Mesenchymal stem cell (in vitro differentiated cells and primary cell): Measurements from ENCODE around the gene KASH5. TPM values are rescaled to one million over a fixed set of nuclear protein-coding genes. Genes with fewer than 3 reads are reported as not detected.

Source experiments
- DNase-seq: peaks from one replicate; pipeline ENCODE4 v3.0.0-alpha.2; 2013
- H2AFZ ChIP-seq: one replicate; pipeline ENCODE4 v1.6.1; 2013; ENCODE audit warnings: low read depth, mild to moderate bottlenecking, control low read depth, inconsistent platforms, low read length, moderate library complexity
- H2AK5ac ChIP-seq: 2 replicates; pipeline ENCODE4 v1.6.1; 2013; ENCODE audit warnings: low read length, moderate library complexity, mild to moderate bottlenecking, inconsistent platforms; ENCODE audit not compliant: severe bottlenecking
- H2BK120ac ChIP-seq: one replicate; pipeline ENCODE4 v1.6.1; 2013; ENCODE audit warnings: low read depth, mild to moderate bottlenecking, inconsistent platforms, low read length, moderate library complexity
- H2BK12ac ChIP-seq, 2 experiments: one replicate each; pipeline ENCODE4 v1.6.1; 2013; ENCODE audit warnings: inconsistent platforms in 2 of 2, low read length in 2 of 2, mild to moderate bottlenecking in 2 of 2, moderate library complexity in 2 of 2, control low read depth in 1 of 2
- H2BK15ac ChIP-seq: one replicate; pipeline ENCODE4 v1.6.1; 2013; ENCODE audit warnings: mild to moderate bottlenecking, low read depth, inconsistent platforms; ENCODE audit not compliant: poor library complexity, severe bottlenecking
- H2BK5ac ChIP-seq: 2 replicates; pipeline ENCODE4 v1.6.1; 2013; ENCODE audit warnings: low read depth, mild to moderate bottlenecking, low read length, control low read depth, inconsistent platforms; ENCODE audit not compliant: poor library complexity, severe bottlenecking
- H3K14ac ChIP-seq, 2 experiments: one replicate each; pipeline ENCODE4 v1.6.1; 2013; ENCODE audit warnings: inconsistent platforms in 2 of 2, low read length in 2 of 2, control low read depth in 1 of 2, mild to moderate bottlenecking in 1 of 2, moderate library complexity in 1 of 2
- H3K18ac ChIP-seq, 2 experiments: one replicate each; pipeline ENCODE4 v1.6.1; 2013; ENCODE audit warnings: inconsistent platforms in 2 of 2, low read length in 2 of 2, control low read depth in 1 of 2, low read depth in 1 of 2, mild to moderate bottlenecking in 1 of 2
- H3K23ac ChIP-seq, 2 experiments: one replicate each; pipeline ENCODE4 v1.6.1; 2013; ENCODE audit warnings: inconsistent platforms in 2 of 2, low read length in 2 of 2, mild to moderate bottlenecking in 2 of 2, moderate library complexity in 2 of 2, control low read depth in 1 of 2
- H3K27ac ChIP-seq: 2 replicates; pipeline ENCODE4 v1.5.1; 2013; ENCODE audit warnings: mild to moderate bottlenecking, moderate library complexity, low read length, control low read depth, inconsistent platforms; ENCODE audit not compliant: poor library complexity, severe bottlenecking
- H3K27me3 ChIP-seq, 2 experiments: 2 replicates each; pipeline versions ENCODE4 v1.6.1 to v1.7.0; 2013; ENCODE audit warnings: low read length in 2 of 2, mild to moderate bottlenecking in 2 of 2, moderate library complexity in 2 of 2, control low read depth in 1 of 2, inconsistent platforms in 1 of 2; ENCODE audit not compliant: control insufficient read depth in 1 of 2, insufficient read depth in 1 of 2
- H3K36me3 ChIP-seq, 2 experiments: 2 replicates each; pipeline versions ENCODE4 v1.6.1 to v1.7.0; 2013; ENCODE audit warnings: low read length in 2 of 2, control low read depth in 1 of 2, inconsistent platforms in 1 of 2, low read depth in 1 of 2, mild to moderate bottlenecking in 1 of 2; ENCODE audit not compliant: insufficient read depth in 2 of 2, control insufficient read depth in 1 of 2
- H3K4ac ChIP-seq, 2 experiments: one replicate each; pipeline ENCODE4 v1.6.1; 2013; ENCODE audit warnings: inconsistent platforms in 2 of 2, low read length in 2 of 2, mild to moderate bottlenecking in 2 of 2, moderate library complexity in 2 of 2, control low read depth in 1 of 2, low read depth in 1 of 2
- H3K4me1 ChIP-seq: 2 replicates; pipeline ENCODE4 v1.6.1; 2013; ENCODE audit warnings: low read depth, low read length, control low read depth; ENCODE audit not compliant: control insufficient read depth, insufficient read depth
- H3K4me2 ChIP-seq: 2 replicates; pipeline ENCODE4 v1.6.1; 2013; ENCODE audit warnings: low read length, mild to moderate bottlenecking, inconsistent platforms; ENCODE audit not compliant: poor library complexity, severe bottlenecking
- H3K4me3 ChIP-seq, 2 experiments: 2 replicates each; pipeline versions ENCODE4 v1.5.1 to v1.7.0; 2013; ENCODE audit warnings: low read length in 2 of 2, mild to moderate bottlenecking in 2 of 2, control low read depth in 1 of 2, low read depth in 1 of 2; ENCODE audit not compliant: insufficient read depth in 1 of 2
- H3K79me1 ChIP-seq: replicated peaks from 2 replicates; pipeline ENCODE4 v1.6.1; 2013; ENCODE audit warnings: mild to moderate bottlenecking, control low read depth, low read length, inconsistent platforms; ENCODE audit not compliant: poor library complexity, severe bottlenecking
- H3K9ac ChIP-seq: 2 replicates; pipeline ENCODE4 v1.7.0; 2013; ENCODE audit warnings: mild to moderate bottlenecking, low read length, moderate library complexity
- H3K9me3 ChIP-seq: 2 replicates; pipeline ENCODE4 v1.7.0; 2013; ENCODE audit warnings: mild to moderate bottlenecking, low read length; ENCODE audit not compliant: control insufficient read depth
- H4K8ac ChIP-seq: one replicate; pipeline ENCODE4 v1.6.1; 2013; ENCODE audit warnings: inconsistent platforms, mild to moderate bottlenecking, low read length, moderate library complexity
- H4K91ac ChIP-seq: one replicate; pipeline ENCODE4 v1.6.1; 2013; ENCODE audit warnings: mild to moderate bottlenecking, low read length, inconsistent platforms
- WGBS: methylation state at CpG from one replicate; pipeline ENCODE4 v1.1.7; 2013; ENCODE audit warnings: mixed read lengths; 5-methylcytosine and 5-hydroxymethylcytosine counted together
- polyA plus RNA-seq, 2 experiments: library from polyadenylated mRNA; stranded (reverse); fragments of 200-250 nt; gene quantifications; one replicate each; pipeline ENCODE4 v1.2.3, GENCODE V29; 2013

KASH5 gene
- polyA plus RNA-seq (2013, experiment 1 of 2): not detected
- polyA plus RNA-seq (2013, experiment 2 of 2): not detected

GRCh38 chr19:49387936-49388372, at the start of gene KASH5:
TSS of gene KASH5 (plus strand) at chr19:49388249. CDS start at chr19:49390884, 2,635 bp downstream.
- H3K79me1 ChIP-seq: no peaks in the 10 kb centered on the region
- no peaks in the 10 kb centered on the region for H3K36me3 ChIP-seq
- no peak within 1 kb of the TSS for H3K4me2 ChIP-seq

GRCh38 chr19:49338691-49339300, 49.3 kb upstream of the KASH5 start:
- no peaks in the 10 kb centered on the region for H3K9me3 ChIP-seq
- H3K4ac ChIP-seq: no peak overlapping the region
- H3K14ac ChIP-seq: no peak overlapping the region
- H3K23ac ChIP-seq: no peak overlapping the region
- peaks cover 3% of the 10 kb centered on the region for H3K4me1 ChIP-seq
- H4K8ac ChIP-seq: no peak overlapping the region
- H2BK120ac ChIP-seq: no peak overlapping the region
- WGBS: 28% methylated on average over 26 of the region's 30 CpGs
- H2BK15ac ChIP-seq: no peak overlapping the region
- H2BK5ac ChIP-seq: no peak overlapping the region
- no peak overlapping the region for H2AK5ac ChIP-seq
- no peak overlapping the region for H2AFZ ChIP-seq
- H3K18ac ChIP-seq: peak overlapping the region in 1 of 2 experiments; percentile 34
- H2BK12ac ChIP-seq: no peak overlapping the region
- peaks cover 0 to 13% of the 10 kb centered on the region in 2 experiments for H3K27me3 ChIP-seq
- no peak overlapping the region for H3K9ac ChIP-seq
- no peak overlapping the region for H4K91ac ChIP-seq
- H3K79me1 ChIP-seq: peaks cover 33% of the 10 kb centered on the region
- H3K36me3 ChIP-seq: peaks cover 19 to 86% of the 10 kb centered on the region in 2 experiments
- H3K4me3 ChIP-seq: peak overlapping the region in 1 of 2 experiments; percentile 65
- H3K4me2 ChIP-seq: no peak overlapping the region
- peak; percentile 29 for DNase-seq
- no peak overlapping the region for H3K27ac ChIP-seq

More at GRCh38 chr19:49387936-49388372, at the start of gene KASH5:
- Histone ChIP-seq H4K91ac (peak within 1 kb of the TSS; percentile 39), H2BK12ac (no peak within 1 kb of the TSS), H2AFZ (no peak within 1 kb of the TSS), H2BK120ac (no peak within 1 kb of the TSS), H3K18ac (no peak within 1 kb of the TSS), H3K23ac (no peak within 1 kb of the TSS), H3K14ac (no peak within 1 kb of the TSS), H3K4me3 (no peak within 1 kb of the TSS), H3K27ac (no peak within 1 kb of the TSS), H2BK5ac (no peak within 1 kb of the TSS), H2AK5ac (no peak within 1 kb of the TSS), H3K27me3 (peaks cover 11 to 39% of the 10 kb centered on the region in 2 experiments), H3K4ac (no peak within 1 kb of the TSS), H2BK15ac (peak within 1 kb of the TSS; percentile 52), H3K9me3 (peaks cover 10% of the 10 kb centered on the region), H4K8ac (no peak within 1 kb of the TSS), H3K9ac (no peak within 1 kb of the TSS), H3K4me1 (peaks cover 1% of the 10 kb centered on the region)
- WGBS: 82% methylated on average over 40 of the region's 40 CpGs
- DNase-seq: no peak

- Histone ChIP-seq H4K91ac (peak overlapping the region; percentile 47), H4K8ac (peak overlapping the region; percentile 8), H3K36me3 (peaks cover 19 to 87% of the 10 kb centered on the region in 2 experiments), H3K27ac (no peak overlapping the region), H3K4ac (peak overlapping the region in 1 of 2 experiments; percentile 21), H3K4me3 (peak overlapping the region in 1 of 2 experiments; percentile 65), H2AFZ (no peak overlapping the region), H2BK15ac (no peak overlapping the region), H3K4me2 (no peak overlapping the region), H3K9me3 (no peaks in the 10 kb centered on the region), H2BK12ac (no peak overlapping the region), H3K9ac (no peak overlapping the region), H2BK120ac (no peak overlapping the region), H3K14ac (no peak overlapping the region), H3K79me1 (peaks cover 34% of the 10 kb centered on the region), H2BK5ac (no peak overlapping the region), H2AK5ac (no peak overlapping the region), H3K18ac (peak overlapping the region in 1 of 2 experiments; percentile 34), H3K4me1 (peaks cover 1% of the 10 kb centered on the region), H3K27me3 (peaks cover 0 to 13% of the 10 kb centered on the region in 2 experiments), H3K23ac (no peak overlapping the region)
- whole genome bisulfite sequencing: 29% methylated on average over 43 of the region's 47 CpGs
- peak; percentile 70 for DNase-seq
Observed at GRCh38 chr19:49339301-49340068, 48.6 kb upstream of the KASH5 start.
